Esophagus (tissue), 2 donors: Measurements from ENCODE around the gene NXN. TPM values are rescaled to one million over a fixed set of nuclear protein-coding genes. Genes with fewer than 3 reads are reported as not detected.
A peak's percentile ranks its signal among the peaks of the same experiment; 100 is the strongest.
"Not testable (repeated sequence)": the region's sequence is repeated elsewhere in the genome, so short reads cannot be mapped to it uniquely, and the experiment has no call there.

Experiments
- H3K27ac ChIP-seq, 2 donors: one replicate each; pipeline ENCODE4 v1.5.1; 2013; ENCODE audit warnings: low read depth in 2 of 2, mild to moderate bottlenecking in 2 of 2, inconsistent platforms in 1 of 2, low read length in 1 of 2, moderate library complexity in 1 of 2
- H3K27me3 ChIP-seq, 2 donors: one replicate each; pipeline ENCODE4 v1.6.1; 2013; ENCODE audit warnings: low read length in 2 of 2, control low read depth in 1 of 2, mild to moderate bottlenecking in 1 of 2; ENCODE audit not compliant: insufficient read depth in 2 of 2, control insufficient read depth in 1 of 2
- H3K36me3 ChIP-seq, 2 donors: one replicate each; pipeline ENCODE4 v1.6.1; 2013; ENCODE audit warnings: low read length in 1 of 2; ENCODE audit not compliant: control insufficient read depth in 2 of 2, insufficient read depth in 2 of 2
- H3K4me1 ChIP-seq, 2 donors: one replicate each; pipeline ENCODE4 v1.6.1; 2013; ENCODE audit warnings: low read length in 1 of 2; ENCODE audit not compliant: control insufficient read depth in 2 of 2, insufficient read depth in 2 of 2
- H3K4me3 ChIP-seq, 2 donors: one replicate each; pipeline ENCODE4 v1.5.1; 2013; ENCODE audit warnings: low read length in 2 of 2, mild to moderate bottlenecking in 2 of 2, low read depth in 1 of 2, moderate library complexity in 1 of 2
- H3K9me3 ChIP-seq, 2 donors: one replicate each; pipeline ENCODE4 v1.6.1; 2013; ENCODE audit warnings: mild to moderate bottlenecking in 2 of 2, low read depth in 1 of 2, low read length in 1 of 2, moderate library complexity in 1 of 2; ENCODE audit not compliant: control insufficient read depth in 2 of 2, insufficient read depth in 1 of 2
- WGBS, 2 donors: extraction: QIAGEN DNeasy Blood & Tissue Kit; methylation state at CpG; one replicate each; pipeline ENCODE4 v1.1.7; 2013; 5-methylcytosine and 5-hydroxymethylcytosine counted together
- polyA plus RNA-seq, 2 donors: library from polyadenylated mRNA; stranded (reverse); fragments of 200-250 nt; gene quantifications; one replicate each; pipeline ENCODE4 v1.2.3, GENCODE V29; 2013
- donor health status: healthy with polysubstance abuse.
- donor health status: Bipolar disorder and iron deficiency.

The NXN gene
- polyA plus RNA-seq, 2 donors, result 10.1 to 24.0 TPM

GRCh38 chr17:973053-973452 is 6.5 kb downstream of the NXN start:
- H3K4me1 ChIP-seq, result peaks cover 0 to 2% of the 10 kb centered on the region in 2 donors

GRCh38 chr17:971861-972260 is 7.7 kb downstream of the NXN start:
- H3K27me3 ChIP-seq, H3K9me3 ChIP-seq, H3K4me3 ChIP-seq, H3K36me3 ChIP-seq, H3K27ac ChIP-seq, H3K4me1 ChIP-seq: not testable (repeated sequence)
- WGBS, 2 donors, result 89 to 90% methylated on average over 14 of the region's 14 CpGs

More at GRCh38 chr17:973053-973452, 6.5 kb downstream of the NXN start:
- no peaks in the 10 kb centered on the region for H3K27me3 ChIP-seq
- no peak overlapping the region for H3K4me3 ChIP-seq
- H3K27ac ChIP-seq, result peak overlapping the region in 1 of 2 donors; percentile 56
- WGBS, 2 donors, result 53 to 54% methylated on average over 12 of the region's 12 CpGs
- peaks cover 0 to 3% of the 10 kb centered on the region in 2 donors for H3K36me3 ChIP-seq
- no peaks in the 10 kb centered on the region for H3K9me3 ChIP-seq

GRCh38 chr17:970364-970763 is 9.2 kb downstream of the NXN start:
- Histone ChIP-seq H3K27ac (peak overlapping the region in 1 of 2 donors; percentile 61), H3K4me1 (peaks cover 2 to 3% of the 10 kb centered on the region in 2 donors), H3K36me3 (peaks cover 0 to 3% of the 10 kb centered on the region in 2 donors), H3K27me3 (no peaks in the 10 kb centered on the region), H3K9me3 (no peaks in the 10 kb centered on the region), H3K4me3 (no peak overlapping the region)
- WGBS, 2 donors, result 71 to 83% methylated on average over 9 of the region's 9 CpGs

- H3K27me3 ChIP-seq, result no peaks in the 10 kb centered on the region
- peaks cover 2 to 3% of the 10 kb centered on the region in 2 donors for H3K4me1 ChIP-seq
- H3K27ac ChIP-seq, result peak overlapping the region; percentile 38 to 61
- H3K36me3 ChIP-seq, result peaks cover 0 to 3% of the 10 kb centered on the region in 2 donors
- H3K4me3 ChIP-seq, result no peak overlapping the region
- WGBS, 2 donors, result 48 to 61% methylated on average over 18 of the region's 18 CpGs
- H3K9me3 ChIP-seq, result no peaks in the 10 kb centered on the region
These were observed 9.7 kb downstream of the NXN start for GRCh38 chr17:969811-970355.

GRCh38 chr17:968812-969730 is 10.5 kb downstream of the NXN start:
- peaks cover 2 to 3% of the 10 kb centered on the region in 2 donors for H3K4me1 ChIP-seq
- H3K27ac ChIP-seq, result peak overlapping the region; percentile 33 to 38
- 70 to 72% methylated on average over 24 of the region's 24 CpGs for WGBS, 2 donors
- H3K36me3 ChIP-seq, result peaks cover 0 to 3% of the 10 kb centered on the region in 2 donors
- H3K4me3 ChIP-seq, result no peak overlapping the region
- no peaks in the 10 kb centered on the region for H3K27me3 ChIP-seq
- no peaks in the 10 kb centered on the region for H3K9me3 ChIP-seq

- Histone ChIP-seq H3K9me3 (no peaks in the 10 kb centered on the region), H3K27ac (no peak overlapping the region), H3K36me3 (peaks cover 0 to 3% of the 10 kb centered on the region in 2 donors), H3K4me3 (no peak overlapping the region), H3K27me3 (no peaks in the 10 kb centered on the region), H3K4me1 (peaks cover 0 to 3% of the 10 kb centered on the region in 2 donors)
- 94% methylated on average over 9 of the region's 9 CpGs for WGBS, 2 donors
These were observed 12.5 kb downstream of the NXN start for GRCh38 chr17:967122-967521.

GRCh38 chr17:965311-965989 is 14.1 kb downstream of the NXN start:
- Histone ChIP-seq H3K27me3 (no peaks in the 10 kb centered on the region), H3K27ac (peak overlapping the region in 1 of 2 donors; percentile 34), H3K4me1 (peaks cover 0 to 3% of the 10 kb centered on the region in 2 donors), H3K9me3 (no peaks in the 10 kb centered on the region), H3K4me3 (no peak overlapping the region), H3K36me3 (peaks cover 0 to 3% of the 10 kb centered on the region in 2 donors)
- WGBS, 2 donors, result 66 to 75% methylated on average over 12 of the region's 12 CpGs

GRCh38 chr17:964876-965275 is 14.7 kb downstream of the NXN start:
- Histone ChIP-seq H3K27ac (peak overlapping the region in 1 of 2 donors; percentile 34), H3K4me3 (no peak overlapping the region)
- whole genome bisulfite sequencing, 2 donors, result 68 to 71% methylated on average over 14 of the region's 14 CpGs

GRCh38 chr17:962670-963069 is 16.9 kb downstream of the NXN start:
- H3K9me3 ChIP-seq, result no peaks in the 10 kb centered on the region
- WGBS, 2 donors, result 87 to 89% methylated on average over 11 of the region's 11 CpGs

More at GRCh38 chr17:964876-965275, 14.7 kb downstream of the NXN start:
- Histone ChIP-seq H3K9me3 (no peaks in the 10 kb centered on the region), H3K27me3 (no peaks in the 10 kb centered on the region), H3K4me1 (peaks cover 0 to 3% of the 10 kb centered on the region in 2 donors), H3K36me3 (peaks cover 0 to 3% of the 10 kb centered on the region in 2 donors)

More at GRCh38 chr17:962670-963069, 16.9 kb downstream of the NXN start:
- no peaks in the 10 kb centered on the region for H3K36me3 ChIP-seq
- no peaks in the 10 kb centered on the region for H3K27me3 ChIP-seq
- peaks cover 0 to 6% of the 10 kb centered on the region in 2 donors for H3K4me1 ChIP-seq
- H3K27ac ChIP-seq, result no peak overlapping the region
- no peak overlapping the region for H3K4me3 ChIP-seq
